NCI-H82 treated with DMSO at 0.1 percent for 48 hours (cell line): Measurements from ENCODE around the gene ABHD13.
"Not testable (repeated sequence)": the region's sequence is repeated elsewhere in the genome, so short reads cannot be mapped to it uniquely, and the experiment has no call there.

Source experiments
- DNase-seq: peaks from one replicate; lab custom pipeline; 2025; ENCODE audit not compliant: unreplicated experiment; lab: John Stamatoyannopoulos, UW

The ABHD13 gene

DNA sequence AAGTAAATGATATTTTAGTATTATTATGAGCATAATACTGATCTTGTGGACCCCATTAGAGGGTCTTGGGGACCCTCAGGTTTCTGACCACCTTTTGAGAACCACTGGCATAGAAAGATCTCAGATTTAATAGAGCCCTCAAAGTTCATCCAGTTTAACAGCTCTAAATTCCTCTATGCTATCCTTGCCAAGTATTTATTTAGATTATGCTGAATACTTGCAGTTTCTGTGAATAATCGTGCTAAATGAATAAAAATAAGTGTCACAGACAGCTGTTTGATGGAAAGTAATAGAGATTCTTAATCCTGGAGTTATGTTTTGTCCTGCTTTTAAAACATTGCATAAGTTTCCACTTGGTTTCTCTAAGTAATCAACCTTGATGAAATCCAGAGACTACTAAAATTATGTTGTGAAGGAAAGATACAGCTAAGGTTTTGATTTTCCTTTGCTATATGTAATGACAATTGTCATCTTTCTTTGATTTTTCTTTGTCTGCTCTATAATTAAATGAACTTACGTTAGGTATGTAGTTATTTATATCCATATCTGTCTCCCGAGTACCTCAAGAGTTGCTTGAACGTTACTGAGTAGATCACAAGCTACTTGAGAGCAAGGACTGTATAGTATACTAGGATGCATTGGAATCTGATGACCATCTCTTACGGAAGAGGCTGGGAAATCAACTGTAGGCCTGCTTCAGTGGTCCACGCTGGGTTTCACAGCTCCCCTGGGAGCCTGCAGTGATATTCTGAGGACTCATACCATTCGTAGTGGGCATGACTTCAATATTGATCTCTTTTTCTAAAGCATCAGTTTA is 5.7 kb downstream of the ABHD13 start:
- DNase-seq, result no peak

- DNase-seq, result no peak
These were observed 7.2 kb downstream of the ABHD13 start for GRCh38 chr13:108225440-108225839.

DNA sequence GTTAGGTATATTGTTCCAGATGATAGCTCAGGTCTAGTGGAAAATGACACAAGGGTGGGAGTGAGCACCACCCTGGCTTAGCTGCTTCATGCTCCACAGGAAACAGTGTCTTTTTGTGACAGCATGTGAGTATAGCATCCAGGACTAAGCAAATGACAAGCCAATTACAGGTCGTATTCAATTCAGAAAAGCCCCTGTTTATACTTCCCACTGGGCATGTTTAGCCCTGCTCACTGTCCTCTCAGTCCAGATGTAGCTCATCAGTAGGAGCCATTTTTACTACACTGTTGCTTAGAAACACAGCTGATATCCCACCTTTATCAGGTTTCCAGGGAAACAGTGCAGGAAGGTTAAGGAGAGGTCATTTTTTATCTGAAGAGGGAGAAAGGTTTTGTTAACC is 8.0 kb downstream of the ABHD13 start:
- no peak for DNase-seq

GRCh38 chr13:108227651-108228272 is 9.6 kb downstream of the ABHD13 start:
- no peak for DNase-seq

GRCh38 chr13:108230377-108230776 is 12.2 kb downstream of the ABHD13 start:
- no peak for DNase-seq

DNA sequence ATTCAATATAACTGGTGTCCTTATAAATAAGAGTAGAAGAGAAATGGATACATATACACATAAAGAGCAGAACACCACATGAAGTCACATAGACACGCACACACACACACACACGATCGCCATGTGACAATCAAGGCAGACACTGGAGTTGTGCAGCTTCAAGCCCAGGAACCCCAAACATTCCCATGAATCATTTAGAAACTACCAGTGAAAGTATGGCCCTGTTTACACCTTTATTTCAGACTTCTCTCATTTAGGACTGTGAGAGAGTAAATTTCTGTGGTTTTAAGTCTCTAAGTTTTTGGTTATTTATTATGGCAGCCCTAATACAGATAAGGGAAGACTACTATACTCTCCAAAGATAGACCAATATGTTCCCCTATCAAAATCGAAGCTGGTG is 31.0 kb downstream of the ABHD13 start:
- no peak for DNase-seq

DNA sequence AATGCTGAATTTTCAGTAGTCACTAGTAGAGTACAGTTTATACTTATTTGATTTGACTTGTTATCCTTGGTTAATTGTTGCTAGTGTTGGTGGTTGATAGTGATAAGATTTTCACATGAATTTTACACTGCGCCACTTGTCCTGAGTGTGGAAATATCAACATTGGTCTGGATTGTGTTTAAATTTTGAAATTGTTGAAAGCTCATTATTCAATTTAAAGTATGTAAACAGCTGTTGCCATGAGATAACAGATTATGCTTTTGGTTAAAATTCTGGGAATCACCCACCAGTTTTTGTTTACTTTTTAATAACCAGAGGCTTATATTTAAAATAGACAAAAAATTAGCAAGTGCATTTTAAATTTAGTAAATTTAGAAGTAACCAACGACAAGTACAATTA is 39.1 kb downstream of the ABHD13 start:
- no peak for DNase-seq

DNA sequence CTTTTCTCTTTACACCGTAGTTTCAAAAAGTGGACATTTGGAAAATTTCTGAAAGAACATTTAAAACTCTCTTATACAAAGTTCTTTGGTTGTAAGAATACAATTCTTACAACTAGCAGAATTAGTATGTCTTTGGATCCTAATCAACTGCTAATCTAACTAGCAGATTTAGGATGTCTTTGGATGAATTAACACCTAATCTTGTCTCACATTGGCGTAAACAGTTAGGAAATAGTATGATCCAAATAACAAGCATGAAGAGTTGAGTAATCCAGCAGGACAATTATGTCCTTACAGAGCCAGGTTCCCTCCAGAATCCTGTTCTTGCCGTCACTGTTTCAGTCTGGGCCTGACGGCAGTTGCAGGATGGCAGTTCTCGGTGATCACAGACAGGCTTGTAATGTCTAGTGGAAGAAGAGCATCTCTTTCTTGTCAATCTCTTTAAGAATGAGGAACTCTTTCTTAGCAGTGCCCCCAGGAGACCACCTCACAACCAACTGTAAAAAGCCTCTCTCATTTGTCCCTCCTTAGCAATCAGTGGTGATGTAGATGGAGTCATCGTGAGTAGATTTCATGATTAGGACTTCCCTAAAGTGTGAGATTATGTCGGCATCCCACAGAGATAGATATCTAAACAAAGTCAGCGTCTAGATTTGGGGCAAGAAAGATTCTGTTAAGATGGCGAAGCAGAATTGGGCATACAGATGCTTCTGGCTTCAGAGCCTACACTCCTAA is 45.6 kb downstream of the ABHD13 start:
- no peak for DNase-seq

DNA sequence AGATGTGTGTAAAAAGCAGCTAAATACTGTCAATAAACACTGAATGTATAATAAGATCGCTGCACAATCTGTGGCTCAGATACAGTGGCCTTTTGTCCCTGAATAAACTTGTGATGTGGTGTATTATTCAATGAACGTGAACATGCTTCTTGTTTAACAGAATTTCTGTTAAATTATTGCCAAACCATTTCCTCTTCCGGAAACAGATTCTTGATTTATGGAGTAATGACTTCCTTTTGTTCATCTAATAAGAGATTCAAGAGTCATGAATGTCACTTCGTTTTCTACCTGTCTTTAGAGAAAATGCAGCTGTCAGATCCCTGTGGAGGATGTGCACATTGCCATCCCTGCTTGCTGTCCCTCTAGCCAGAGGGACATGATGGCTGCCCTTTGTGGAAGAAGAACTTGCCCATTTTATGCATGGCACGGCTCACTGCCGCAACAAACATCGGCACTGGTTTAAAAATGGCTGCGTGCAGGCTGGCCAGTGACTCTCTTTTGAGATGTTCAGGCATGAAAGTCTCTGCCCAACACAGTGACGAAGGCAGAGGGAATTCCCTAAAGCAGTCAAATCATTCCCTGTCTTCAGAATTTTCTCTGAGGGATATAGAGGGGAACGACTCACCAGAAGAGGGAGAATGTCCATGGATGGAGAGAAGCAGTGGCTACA is 48.3 kb downstream of the ABHD13 start:
- DNase-seq, result no peak

DNA sequence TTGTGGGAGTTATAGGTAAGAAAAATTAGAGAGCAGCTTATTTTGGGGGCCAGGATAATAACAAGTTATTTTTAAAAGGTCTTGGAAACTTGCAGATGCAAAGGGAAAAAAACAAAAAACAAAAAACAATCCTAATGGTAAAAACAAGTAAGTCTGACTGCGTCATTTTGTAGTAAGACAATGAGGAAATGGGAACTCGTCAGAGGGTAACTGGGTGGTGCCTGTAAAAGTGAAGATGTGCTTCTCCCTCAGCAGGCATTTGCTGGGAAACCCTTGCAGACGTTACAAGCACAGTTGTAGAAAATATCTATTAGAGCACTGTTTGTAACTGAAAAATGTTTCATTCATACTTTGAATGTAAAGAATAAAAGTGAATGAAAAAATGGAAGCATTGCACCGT is 49.2 kb downstream of the ABHD13 start:
- no peak for DNase-seq

DNA sequence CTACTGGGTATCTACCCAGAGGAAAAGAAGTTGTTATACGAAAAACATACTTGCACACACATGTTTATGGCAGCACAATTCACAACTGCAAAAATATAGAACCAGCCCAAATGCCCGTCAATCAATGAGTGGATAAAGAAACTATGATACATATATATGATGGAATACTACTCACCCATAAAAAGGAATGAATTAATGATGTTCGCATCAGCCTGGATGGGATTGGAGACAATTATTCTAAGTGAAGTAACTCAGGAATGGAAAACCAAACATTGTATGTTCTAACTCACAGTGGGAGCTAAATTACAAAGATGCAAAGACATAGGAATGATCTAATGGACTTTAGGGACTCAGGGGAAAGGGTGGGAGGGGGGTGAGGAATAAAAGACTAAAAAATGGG is 49.7 kb downstream of the ABHD13 start:
- DNase-seq, result not testable (repeated sequence)

- no peak for DNase-seq
These were observed 50.4 kb downstream of the ABHD13 start for GRCh38 chr13:108268466-108269112.

DNA sequence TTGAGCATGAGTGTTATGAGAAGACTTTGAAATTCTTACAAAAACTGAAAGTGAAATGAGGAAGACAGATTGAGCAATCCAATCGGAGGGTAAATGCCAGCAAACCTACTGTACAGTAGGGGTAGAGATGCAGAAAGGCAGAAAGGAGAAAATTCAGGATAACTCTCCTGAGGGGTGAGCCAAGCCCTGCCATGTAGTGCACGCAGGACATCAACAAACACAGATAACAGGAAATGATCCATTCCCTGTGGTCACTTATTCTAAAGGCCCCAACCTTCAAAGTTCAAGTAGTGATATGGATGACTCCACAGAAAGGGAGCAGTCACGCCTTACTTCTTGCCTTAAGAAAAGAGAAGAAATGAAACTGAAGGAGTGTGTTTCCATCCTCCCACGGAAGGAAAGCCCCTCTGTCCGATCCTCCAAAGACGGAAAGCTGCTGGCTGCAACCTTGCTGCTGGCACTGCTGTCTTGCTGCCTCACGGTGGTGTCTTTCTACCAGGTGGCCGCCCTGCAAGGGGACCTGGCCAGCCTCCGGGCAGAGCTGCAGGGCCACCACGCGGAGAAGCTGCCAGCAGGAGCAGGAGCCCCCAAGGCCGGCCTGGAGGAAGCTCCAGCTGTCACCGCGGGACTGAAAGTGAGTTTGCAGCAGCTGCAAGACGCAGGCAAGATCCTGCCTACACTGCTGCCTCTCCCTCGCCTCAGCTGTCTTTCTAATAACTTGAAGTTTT is 51.6 kb downstream of the ABHD13 start, which contains the start of gene TNFSF13B:
Gene TNFSF13B (plus strand): TSS at position 118 of the 728 bp plus-strand sequence. CDS start 178 bp downstream, at position 296.
- no peak for DNase-seq

DNA sequence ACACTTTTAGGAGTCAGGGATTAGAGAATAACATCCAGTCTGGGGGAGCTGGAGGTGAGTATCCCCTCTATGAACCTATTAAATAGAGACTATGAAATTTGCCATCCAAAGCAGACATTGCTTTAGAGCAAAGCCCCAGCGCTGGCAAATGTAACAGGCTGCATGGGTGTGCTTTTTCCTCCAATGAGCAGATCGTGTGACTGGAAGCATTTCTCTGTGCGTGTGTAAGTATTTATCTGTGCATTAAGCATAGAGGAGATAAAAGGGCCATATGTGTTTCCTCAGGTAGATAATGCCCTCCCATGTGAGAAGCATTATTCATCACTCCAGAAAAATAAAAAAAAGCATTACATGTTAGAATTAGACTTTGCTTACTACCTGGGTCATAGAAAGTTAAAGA is 52.2 kb downstream of the ABHD13 start:
- no peak for DNase-seq

GRCh38 chr13:108272333-108272732 is 54.1 kb downstream of the ABHD13 start:
- no peak for DNase-seq

GRCh38 chr13:108273429-108274118 is 55.4 kb downstream of the ABHD13 start:
- no peak for DNase-seq

DNA sequence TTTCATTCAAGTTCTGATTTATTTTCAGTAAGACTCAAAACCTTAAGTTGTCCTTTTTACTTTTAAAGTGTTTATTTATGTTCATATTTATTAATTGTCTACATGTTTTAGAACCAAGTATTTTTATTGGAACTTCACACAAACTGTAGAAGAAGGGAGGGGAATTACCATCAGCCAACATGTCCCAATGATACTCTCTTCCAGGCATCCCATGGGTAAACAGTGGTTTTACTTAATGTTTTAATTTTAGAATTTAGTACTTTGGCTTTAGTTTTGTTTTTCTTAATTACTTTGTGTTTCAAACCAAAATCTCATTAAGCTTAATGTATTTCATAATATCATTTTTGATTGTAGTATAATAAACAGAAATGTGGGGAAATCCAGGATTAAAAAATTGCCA is 56.5 kb downstream of the ABHD13 start:
- no peak for DNase-seq

DNA sequence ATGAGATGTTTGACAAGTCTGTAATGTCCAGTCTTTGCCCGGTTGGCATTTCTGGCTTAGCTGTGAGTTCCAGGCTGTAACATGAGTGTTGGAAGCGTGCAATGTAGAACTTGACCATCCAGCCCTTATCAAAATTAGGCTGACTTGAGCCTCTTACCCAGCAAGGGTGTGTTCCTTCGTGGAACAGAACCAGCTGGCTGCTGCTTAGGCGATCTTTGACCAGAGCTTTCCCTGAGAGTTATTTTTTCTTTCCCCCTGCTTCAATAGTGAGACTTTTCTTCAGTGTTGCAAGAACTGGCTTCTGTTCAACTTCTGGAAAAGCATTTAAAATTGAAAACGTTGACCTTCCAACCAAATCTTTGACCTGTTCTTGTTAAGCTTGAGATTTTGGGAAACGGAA is 57.9 kb downstream of the ABHD13 start:
- DNase-seq, result no peak

GRCh38 chr13:108278466-108278865 is 60.3 kb downstream of the ABHD13 start:
- no peak for DNase-seq

DNA sequence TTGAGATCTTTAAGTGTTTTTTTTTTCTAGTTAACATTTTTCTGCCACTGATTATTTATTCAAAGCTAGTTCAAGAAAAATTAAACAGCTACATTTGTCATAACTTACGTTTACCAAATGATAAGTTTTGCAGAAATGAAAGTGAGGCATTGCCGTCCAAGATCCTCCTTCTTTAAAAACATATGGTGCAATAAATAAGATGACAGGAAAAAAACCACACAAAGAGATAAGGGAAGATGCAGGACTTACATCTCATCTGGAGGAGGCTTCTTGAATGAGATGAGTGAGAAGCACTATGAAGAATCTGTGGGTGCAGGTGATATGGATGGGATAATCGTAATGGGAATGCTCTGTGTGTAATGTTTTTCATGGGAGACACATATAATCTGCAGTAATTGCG is 63.7 kb downstream of the ABHD13 start:
- no peak for DNase-seq
